ENCODE measurements around the gene CACHD1.

The CACHD1 gene

DNA sequence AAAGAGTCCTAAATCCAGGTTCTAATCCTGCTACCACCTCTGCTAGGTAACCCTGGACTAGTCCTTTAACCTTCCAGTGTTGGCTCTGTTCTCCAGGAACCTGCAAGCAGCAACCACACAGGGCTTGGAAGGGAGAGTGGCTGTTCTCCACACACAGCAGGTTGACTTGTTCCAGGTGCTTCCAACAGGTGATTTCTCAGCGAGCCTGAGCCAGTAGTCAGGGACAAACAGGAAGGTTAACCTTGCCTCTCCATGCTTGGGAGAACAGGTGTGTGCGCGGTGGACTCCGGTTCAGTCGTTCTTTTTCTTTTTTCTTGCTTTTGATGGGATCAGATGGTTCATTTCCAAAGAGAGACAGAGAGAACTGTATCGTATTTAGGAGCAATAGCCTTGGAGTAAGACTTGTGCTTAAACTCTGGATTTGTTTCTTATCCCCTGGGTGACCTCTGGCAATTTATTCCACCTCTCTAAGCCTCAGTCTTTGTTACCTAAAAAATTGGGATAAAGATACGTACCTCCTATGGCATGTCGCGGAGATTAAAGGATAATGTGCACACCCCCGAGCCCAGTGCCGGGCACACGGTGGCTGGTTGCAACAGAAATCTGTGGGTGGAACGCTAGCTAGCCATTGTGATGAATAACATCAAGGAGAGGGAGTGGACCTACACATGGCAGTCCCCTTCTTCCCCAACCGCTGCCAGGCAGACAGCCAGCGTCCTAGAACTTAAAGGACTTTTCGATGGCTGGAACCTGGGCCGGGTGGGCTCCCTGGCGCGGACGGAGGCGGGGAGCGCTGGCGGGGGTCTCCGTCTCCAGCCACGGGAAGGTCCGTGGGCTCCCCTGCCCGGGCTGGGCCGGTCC lies 583 bp upstream of the CACHD1 start:
- Histone ChIP-seq H3K4me3 (replicated peaks; ENCODE audit: insufficient read depth, low read length) (peak overlapping the region; percentile 41), H3K27ac (replicated peaks) (no peak overlapping the region), H3K27me3 (ENCODE audit: insufficient read depth, poor library complexity, severe bottlenecking) (peaks cover 51% of the 10 kb centered on the region)
- TF ChIP-seq, protein P1, sequence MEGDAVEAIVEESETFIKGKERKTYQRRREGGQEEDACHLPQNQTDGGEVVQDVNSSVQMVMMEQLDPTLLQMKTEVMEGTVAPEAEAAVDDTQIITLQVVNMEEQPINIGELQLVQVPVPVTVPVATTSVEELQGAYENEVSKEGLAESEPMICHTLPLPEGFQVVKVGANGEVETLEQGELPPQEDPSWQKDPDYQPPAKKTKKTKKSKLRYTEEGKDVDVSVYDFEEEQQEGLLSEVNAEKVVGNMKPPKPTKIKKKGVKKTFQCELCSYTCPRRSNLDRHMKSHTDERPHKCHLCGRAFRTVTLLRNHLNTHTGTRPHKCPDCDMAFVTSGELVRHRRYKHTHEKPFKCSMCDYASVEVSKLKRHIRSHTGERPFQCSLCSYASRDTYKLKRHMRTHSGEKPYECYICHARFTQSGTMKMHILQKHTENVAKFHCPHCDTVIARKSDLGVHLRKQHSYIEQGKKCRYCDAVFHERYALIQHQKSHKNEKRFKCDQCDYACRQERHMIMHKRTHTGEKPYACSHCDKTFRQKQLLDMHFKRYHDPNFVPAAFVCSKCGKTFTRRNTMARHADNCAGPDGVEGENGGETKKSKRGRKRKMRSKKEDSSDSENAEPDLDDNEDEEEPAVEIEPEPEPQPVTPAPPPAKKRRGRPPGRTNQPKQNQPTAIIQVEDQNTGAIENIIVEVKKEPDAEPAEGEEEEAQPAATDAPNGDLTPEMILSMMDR (IDR thresholded peaks at IDR 0.05; ENCODE audit: insufficient read depth, low read length): no peak
- TF ChIP-seq SPI1 (IDR thresholded peaks at IDR 0.05; ENCODE audit: borderline replicate concordance, low read depth): no peak
- no peak for TF ChIP-seq POLR2AphosphoS5 (IDR thresholded peaks at IDR 0.05; ENCODE audit: low read depth)
- no peak for TF ChIP-seq GABPA (IDR thresholded peaks at IDR 0.05; ENCODE audit: low read depth)
- TF ChIP-seq, protein P2, sequence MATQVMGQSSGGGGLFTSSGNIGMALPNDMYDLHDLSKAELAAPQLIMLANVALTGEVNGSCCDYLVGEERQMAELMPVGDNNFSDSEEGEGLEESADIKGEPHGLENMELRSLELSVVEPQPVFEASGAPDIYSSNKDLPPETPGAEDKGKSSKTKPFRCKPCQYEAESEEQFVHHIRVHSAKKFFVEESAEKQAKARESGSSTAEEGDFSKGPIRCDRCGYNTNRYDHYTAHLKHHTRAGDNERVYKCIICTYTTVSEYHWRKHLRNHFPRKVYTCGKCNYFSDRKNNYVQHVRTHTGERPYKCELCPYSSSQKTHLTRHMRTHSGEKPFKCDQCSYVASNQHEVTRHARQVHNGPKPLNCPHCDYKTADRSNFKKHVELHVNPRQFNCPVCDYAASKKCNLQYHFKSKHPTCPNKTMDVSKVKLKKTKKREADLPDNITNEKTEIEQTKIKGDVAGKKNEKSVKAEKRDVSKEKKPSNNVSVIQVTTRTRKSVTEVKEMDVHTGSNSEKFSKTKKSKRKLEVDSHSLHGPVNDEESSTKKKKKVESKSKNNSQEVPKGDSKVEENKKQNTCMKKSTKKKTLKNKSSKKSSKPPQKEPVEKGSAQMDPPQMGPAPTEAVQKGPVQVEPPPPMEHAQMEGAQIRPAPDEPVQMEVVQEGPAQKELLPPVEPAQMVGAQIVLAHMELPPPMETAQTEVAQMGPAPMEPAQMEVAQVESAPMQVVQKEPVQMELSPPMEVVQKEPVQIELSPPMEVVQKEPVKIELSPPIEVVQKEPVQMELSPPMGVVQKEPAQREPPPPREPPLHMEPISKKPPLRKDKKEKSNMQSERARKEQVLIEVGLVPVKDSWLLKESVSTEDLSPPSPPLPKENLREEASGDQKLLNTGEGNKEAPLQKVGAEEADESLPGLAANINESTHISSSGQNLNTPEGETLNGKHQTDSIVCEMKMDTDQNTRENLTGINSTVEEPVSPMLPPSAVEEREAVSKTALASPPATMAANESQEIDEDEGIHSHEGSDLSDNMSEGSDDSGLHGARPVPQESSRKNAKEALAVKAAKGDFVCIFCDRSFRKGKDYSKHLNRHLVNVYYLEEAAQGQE (IDR thresholded peaks at IDR 0.05; ENCODE audit: insufficient replicate concordance, low read depth): no peak
- DNase-seq (ENCODE audit: low read depth in 1 of 2, low spot score in 1 of 2): no peak

DNA sequence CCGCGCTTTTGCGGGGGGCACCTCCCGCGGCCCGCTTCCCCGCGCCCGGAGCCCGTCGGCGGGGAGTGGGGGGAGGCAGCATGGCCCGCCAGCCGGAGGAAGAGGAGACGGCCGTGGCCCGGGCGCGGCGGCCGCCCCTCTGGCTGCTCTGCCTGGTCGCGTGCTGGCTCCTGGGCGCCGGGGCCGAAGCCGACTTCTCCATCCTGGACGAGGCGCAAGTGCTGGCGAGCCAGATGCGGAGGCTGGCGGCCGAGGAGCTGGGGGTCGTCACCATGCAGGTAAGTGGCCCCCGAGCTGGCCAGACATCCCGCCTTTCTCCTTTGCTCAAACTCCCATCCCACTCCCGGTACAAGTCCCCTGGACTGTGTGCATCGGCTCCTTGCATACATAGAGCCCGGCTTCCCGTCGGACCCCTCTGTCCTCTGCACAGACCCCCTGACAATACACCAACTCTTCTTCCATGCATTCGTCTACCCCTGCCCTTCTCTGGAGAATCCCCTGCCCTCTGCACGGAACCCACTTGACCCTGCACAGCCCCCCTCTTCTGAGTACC lies 812 bp downstream of the CACHD1 start:
- no peak overlapping the region for H3K27ac ChIP-seq (replicated peaks)
- peaks cover 51% of the 10 kb centered on the region for H3K27me3 ChIP-seq (ENCODE audit: insufficient read depth, poor library complexity, severe bottlenecking)
- DNase-seq (ENCODE audit: low read depth in 1 of 2, low spot score in 1 of 2): peak in 1 of 2 experiments; percentile 5
- peak overlapping the region; percentile 41 for H3K4me3 ChIP-seq (replicated peaks; ENCODE audit: insufficient read depth, low read length)
- TF ChIP-seq, protein P1 (IDR thresholded peaks at IDR 0.05; ENCODE audit: insufficient read depth, low read length): no peak
- TF ChIP-seq SPI1 (IDR thresholded peaks at IDR 0.05; ENCODE audit: borderline replicate concordance, low read depth) (no peak), POLR2AphosphoS5 (IDR thresholded peaks at IDR 0.05; ENCODE audit: low read depth) (no peak), GABPA (IDR thresholded peaks at IDR 0.05; ENCODE audit: low read depth) (no peak)
- TF ChIP-seq, protein P2 (IDR thresholded peaks at IDR 0.05; ENCODE audit: insufficient replicate concordance, low read depth): no peak

DNA sequence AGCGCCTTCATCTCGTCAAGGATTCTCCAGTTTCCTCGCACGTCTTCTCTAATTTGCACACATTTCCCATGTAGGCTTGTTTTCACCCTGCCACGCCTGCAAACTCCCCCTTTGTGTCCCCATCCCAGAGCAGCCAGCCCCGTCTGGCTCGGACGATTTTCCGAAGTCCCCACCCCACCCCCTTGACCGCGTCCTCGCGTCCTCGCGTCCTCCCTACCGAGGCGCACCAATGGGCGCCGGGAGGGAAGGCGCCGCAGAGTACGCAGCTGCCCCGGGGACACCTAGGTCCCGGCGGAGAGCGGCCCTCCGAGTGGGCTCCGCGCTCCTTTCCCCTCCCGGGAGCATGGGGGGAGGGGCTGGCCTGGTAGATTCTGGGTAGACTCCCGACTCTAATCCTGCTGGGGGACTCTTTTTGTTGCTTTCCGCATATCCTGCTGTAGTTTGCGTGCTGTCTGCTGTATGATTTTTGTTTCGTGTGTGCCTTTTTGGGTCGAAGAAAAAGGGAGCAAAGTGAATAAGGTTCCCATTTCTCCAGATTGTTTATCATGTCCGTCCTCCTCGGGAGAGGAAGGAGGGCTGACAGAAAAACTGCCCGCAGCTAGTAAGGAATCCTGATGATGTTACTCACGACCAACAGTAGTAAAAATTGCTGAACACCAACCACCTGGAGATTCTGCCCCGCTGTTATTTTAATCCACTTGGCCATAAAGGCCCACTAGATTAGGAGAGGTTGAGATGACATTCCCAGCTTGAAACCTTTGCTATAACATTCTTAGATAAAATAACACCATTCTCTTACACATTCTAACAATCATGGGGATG lies 1.5 kb downstream of the CACHD1 start:
- H3K4me3 ChIP-seq (replicated peaks; ENCODE audit: insufficient read depth, low read length): no peak overlapping the region
- no peak overlapping the region for H3K27ac ChIP-seq (replicated peaks)
- no peak for DNase-seq (ENCODE audit: low read depth in 1 of 2, low spot score in 1 of 2)
- peaks cover 51% of the 10 kb centered on the region for H3K27me3 ChIP-seq (ENCODE audit: insufficient read depth, poor library complexity, severe bottlenecking)
- TF ChIP-seq SPI1 (IDR thresholded peaks at IDR 0.05; ENCODE audit: borderline replicate concordance, low read depth) (no peak), POLR2AphosphoS5 (IDR thresholded peaks at IDR 0.05; ENCODE audit: low read depth) (no peak), GABPA (IDR thresholded peaks at IDR 0.05; ENCODE audit: low read depth) (no peak)
- TF ChIP-seq, protein P2 (IDR thresholded peaks at IDR 0.05; ENCODE audit: insufficient replicate concordance, low read depth): no peak
- TF ChIP-seq, protein P1 (IDR thresholded peaks at IDR 0.05; ENCODE audit: insufficient read depth, low read length): no peak

Measured in HL-60 (cell line).